HCT116 (cell line): ENCODE results near the gene KLK13. TPM values are rescaled to one million over a fixed set of nuclear protein-coding genes. Genes with fewer than 3 reads are reported as not detected.

Source experiments
- ATAC-seq: fragments of 200-7000 bp; cut with Tn5 transposase; 2 replicates; pipeline ENCODE4 v1.9.1; 2020; ENCODE audit warnings: mild to moderate bottlenecking, moderate library complexity
- BruUV-seq: library from RNA; stranded (reverse); fragments of 400-500 nt; replicated peaks from 2 replicates; lab custom pipeline; 2021; lab: Mats Ljungman, UMichigan
- CTCF ChIA-PET: fragments of 300-600 bp; sonication (Branson Sonifier 250); formaldehyde crosslinking; loops from one replicate; lab custom pipeline; 2021; ENCODE audit warnings: antibody characterized with exemption; lab: Charles Lee
- POLR2A ChIA-PET: fragments of 300-600, 350-600 bp; sonication (Branson Sonifier 250); formaldehyde crosslinking; loops from one replicate; lab custom pipeline; 2021; ENCODE audit warnings: antibody characterized with exemption; lab: Charles Lee
- RAD21 ChIA-PET, 2 experiments: fragments of 300-600 bp; sonication (Branson Sonifier 250); formaldehyde crosslinking; loops; one replicate each; lab custom pipeline; 2023; ENCODE audit warnings: low total read pairs in 2 of 2; ENCODE audit not compliant: uncharacterized antibody in 2 of 2, unreplicated experiment in 2 of 2, low non-redundant PET in 1 of 2; lab: Charles Lee
- DNase-seq: peaks from one replicate; pipeline ENCODE4 v3.0.0-alpha.2; 2010; ENCODE audit warnings: low read depth, low spot score
- H2AFZ ChIP-seq: fragments of 200-600 bp; shearing (Covaris generic), sonication (generic); 2 replicates; pipeline ENCODE4 v1.6.1; 2017; ENCODE audit warnings: low read depth, mixed run types, mixed read lengths, antibody characterized with exemption, low read length; ENCODE audit not compliant: poor library complexity, severe bottlenecking
- H3K27ac ChIP-seq: 2 replicates; pipeline ENCODE4 v1.5.1; 2012; ENCODE audit warnings: low read depth, low read length
- H3K27me3 ChIP-seq: fragments of 200-600 bp; sonication (generic); 2 replicates; pipeline ENCODE4 v1.6.1; 2016; ENCODE audit warnings: mixed run types, low read length, mixed read lengths; ENCODE audit not compliant: insufficient read depth
- H3K36me3 ChIP-seq, 2 experiments: fragments of 200-500 bp in 1 of 2; fragments of 200-600 bp in 1 of 2; sonication (Bioruptor generic) in 1 of 2; sonication (generic) in 1 of 2; 2 replicates each; pipeline versions ENCODE4 v1.5.1 to v1.6.1; 2014 to 2016; ENCODE audit warnings: low read length in 2 of 2, inconsistent platforms in 1 of 2, mixed read lengths in 1 of 2, mixed run types in 1 of 2; ENCODE audit not compliant: insufficient read depth in 2 of 2, control insufficient read depth in 1 of 2
- H3K4me1 ChIP-seq, 2 experiments: fragments of 200-600 bp in 1 of 2; sonication (generic) in 1 of 2; 2 replicates each; pipeline versions ENCODE4 v1.5.1 to v1.6.1; 2012 to 2017; ENCODE audit warnings: low read length in 2 of 2, inconsistent platforms in 1 of 2, mild to moderate bottlenecking in 1 of 2, mixed read lengths in 1 of 2, mixed run types in 1 of 2, moderate library complexity in 1 of 2; ENCODE audit not compliant: insufficient read depth in 2 of 2, control insufficient read depth in 1 of 2
- H3K4me2 ChIP-seq: fragments of 200-600 bp; sonication (generic); 2 replicates; pipeline ENCODE4 v1.6.1; 2017; ENCODE audit warnings: mixed run types, low read length, mixed read lengths
- H3K4me3 ChIP-seq, 2 experiments: fragments of 200-600 bp in 1 of 2; sonication (generic) in 1 of 2; replicated peaks in 1 of 2; 2 replicates each; pipeline ENCODE4 v1.5.1; 2011 to 2016; ENCODE audit warnings: low read length in 2 of 2, control low read depth in 1 of 2, low read depth in 1 of 2, mild to moderate bottlenecking in 1 of 2, mixed read lengths in 1 of 2, mixed run types in 1 of 2
- H3K79me2 ChIP-seq: fragments of 200-600 bp; sonication (generic); 2 replicates; pipeline ENCODE4 v1.6.1; 2017; ENCODE audit warnings: mild to moderate bottlenecking, mixed run types, low read length, moderate library complexity, mixed read lengths; ENCODE audit not compliant: insufficient read depth
- H3K9ac ChIP-seq: fragments of 200-600 bp; sonication (generic); 2 replicates; pipeline ENCODE4 v1.6.1; 2016; ENCODE audit warnings: low read length, mixed read lengths
- H3K9me2 ChIP-seq: fragments of 200-600 bp; sonication (generic), shearing (Covaris generic); 2 replicates; pipeline ENCODE4 v1.6.1; 2017; ENCODE audit warnings: mixed run types, mild to moderate bottlenecking, moderate library complexity; ENCODE audit not compliant: insufficient read depth
- H3K9me3 ChIP-seq, 2 experiments: fragments of 200-500 bp in 1 of 2; fragments of 200-600 bp in 1 of 2; sonication (Bioruptor generic) in 1 of 2; sonication (generic) in 1 of 2; 2 replicates each; pipeline ENCODE4 v1.6.1; 2014 to 2017; ENCODE audit warnings: low read length in 2 of 2, mixed read lengths in 2 of 2, inconsistent platforms in 1 of 2, low read depth in 1 of 2, mild to moderate bottlenecking in 1 of 2, mixed run types in 1 of 2, moderate library complexity in 1 of 2; ENCODE audit not compliant: control insufficient read depth in 1 of 2, insufficient read depth in 1 of 2
- H4K20me1 ChIP-seq: fragments of 200-600 bp; sonication (generic), shearing (Covaris generic); 2 replicates; pipeline ENCODE4 v1.6.1; 2017; ENCODE audit warnings: mixed run types, mild to moderate bottlenecking, moderate library complexity; ENCODE audit not compliant: insufficient read depth
- CBX3 ChIP-seq: IDR thresholded peaks from 2 replicates; pipeline ENCODE4 v1.6.1; 2012; ENCODE audit warnings: low read depth
- EGR1 ChIP-seq: IDR thresholded peaks from 2 replicates; pipeline ENCODE4 v1.6.1; 2012; ENCODE audit warnings: low read depth
- EZH2 ChIP-seq: fragments of 200-600 bp; sonication (generic); IDR thresholded peaks from 2 replicates; pipeline ENCODE4 v1.6.1; 2017; ENCODE audit warnings: antibody characterized with exemption, mixed run types
- EZH2phosphoT487 ChIP-seq: fragments of 200-600 bp; IDR thresholded peaks from 2 replicates; pipeline ENCODE4 v1.6.1; 2018; ENCODE audit warnings: antibody characterized with exemption, borderline replicate concordance
- FOSL1 ChIP-seq: IDR thresholded peaks from 2 replicates; pipeline ENCODE4 v1.6.1; 2012; ENCODE audit warnings: low read depth
- POLR2A ChIP-seq: IDR thresholded peaks from 2 replicates; pipeline ENCODE4 v1.7.0; 2011; ENCODE audit warnings: borderline replicate concordance; ENCODE audit not compliant: insufficient read depth, insufficient read length; ENCODE audit errors: extremely low read depth
- RAD21 ChIP-seq: IDR thresholded peaks from 2 replicates; pipeline ENCODE4 v1.6.1; 2012; ENCODE audit warnings: low read depth, mild to moderate bottlenecking
- SP1 ChIP-seq: IDR thresholded peaks from 2 replicates; pipeline ENCODE4 v1.6.1; 2012; ENCODE audit warnings: low read depth
- SRF ChIP-seq: IDR thresholded peaks from 2 replicates; pipeline ENCODE4 v1.6.1; 2012; ENCODE audit warnings: low read depth
- TCF7L2 ChIP-seq: IDR thresholded peaks from 2 replicates; pipeline ENCODE4 v1.7.0; 2011; ENCODE audit warnings: borderline replicate concordance, inconsistent platforms; ENCODE audit not compliant: insufficient read depth, insufficient read length; ENCODE audit errors: extremely low read depth
- ZBTB33 ChIP-seq: IDR thresholded peaks from 2 replicates; pipeline ENCODE4 v1.6.1; 2011; ENCODE audit warnings: mild to moderate bottlenecking, low read length, moderate library complexity; ENCODE audit not compliant: insufficient replicate concordance; ENCODE audit errors: extremely low read depth
- ZNF274 ChIP-seq: fragments of 200-500 bp; sonication (Bioruptor generic); IDR thresholded peaks from 2 replicates; pipeline ENCODE4 v1.6.1; 2014; ENCODE audit warnings: mild to moderate bottlenecking, low read depth, low read length, inconsistent platforms
- intact Hi-C: fragments of 100-400 bp; cut with micrococcal nuclease; formaldehyde crosslinking; loops from 2 replicates; pipeline ENCODE4 v1.10.0; 2022
- total RNA-seq: library from RNA; stranded (reverse); gene quantifications from one replicate; pipeline ENCODE4 v1.2.1, GENCODE V29; 2021; ENCODE audit not compliant: unreplicated experiment
- TF ChIP-seq, protein P1 (sequence below): IDR thresholded peaks from 2 replicates; pipeline ENCODE4 v1.6.1; 2012; ENCODE audit warnings: low read depth
- TF ChIP-seq, protein P2 (sequence below), 3 experiments: fragments of 200-600 bp in 1 of 3; sonication (generic) in 1 of 3; IDR thresholded peaks in 2 of 3; conservative IDR thresholded peaks in 1 of 3; 2 replicates each; pipeline ENCODE4 v1.5.1; 2012 to 2017; ENCODE audit warnings: low read depth in 2 of 3, low read length in 2 of 3, antibody characterized with exemption in 1 of 3, borderline replicate concordance in 1 of 3, control low read depth in 1 of 3, mild to moderate bottlenecking in 1 of 3, mixed read lengths in 1 of 3, mixed run types in 1 of 3, moderate library complexity in 1 of 3; ENCODE audit not compliant: insufficient read depth in 1 of 3
- TF ChIP-seq, protein P3 (sequence below): IDR thresholded peaks from 2 replicates; pipeline ENCODE4 v1.6.1; 2012

KLK13 gene
- total RNA-seq, 1 experiment from 2014 or later = 3.2 TPM

- TF ChIP-seq, protein P1, sequence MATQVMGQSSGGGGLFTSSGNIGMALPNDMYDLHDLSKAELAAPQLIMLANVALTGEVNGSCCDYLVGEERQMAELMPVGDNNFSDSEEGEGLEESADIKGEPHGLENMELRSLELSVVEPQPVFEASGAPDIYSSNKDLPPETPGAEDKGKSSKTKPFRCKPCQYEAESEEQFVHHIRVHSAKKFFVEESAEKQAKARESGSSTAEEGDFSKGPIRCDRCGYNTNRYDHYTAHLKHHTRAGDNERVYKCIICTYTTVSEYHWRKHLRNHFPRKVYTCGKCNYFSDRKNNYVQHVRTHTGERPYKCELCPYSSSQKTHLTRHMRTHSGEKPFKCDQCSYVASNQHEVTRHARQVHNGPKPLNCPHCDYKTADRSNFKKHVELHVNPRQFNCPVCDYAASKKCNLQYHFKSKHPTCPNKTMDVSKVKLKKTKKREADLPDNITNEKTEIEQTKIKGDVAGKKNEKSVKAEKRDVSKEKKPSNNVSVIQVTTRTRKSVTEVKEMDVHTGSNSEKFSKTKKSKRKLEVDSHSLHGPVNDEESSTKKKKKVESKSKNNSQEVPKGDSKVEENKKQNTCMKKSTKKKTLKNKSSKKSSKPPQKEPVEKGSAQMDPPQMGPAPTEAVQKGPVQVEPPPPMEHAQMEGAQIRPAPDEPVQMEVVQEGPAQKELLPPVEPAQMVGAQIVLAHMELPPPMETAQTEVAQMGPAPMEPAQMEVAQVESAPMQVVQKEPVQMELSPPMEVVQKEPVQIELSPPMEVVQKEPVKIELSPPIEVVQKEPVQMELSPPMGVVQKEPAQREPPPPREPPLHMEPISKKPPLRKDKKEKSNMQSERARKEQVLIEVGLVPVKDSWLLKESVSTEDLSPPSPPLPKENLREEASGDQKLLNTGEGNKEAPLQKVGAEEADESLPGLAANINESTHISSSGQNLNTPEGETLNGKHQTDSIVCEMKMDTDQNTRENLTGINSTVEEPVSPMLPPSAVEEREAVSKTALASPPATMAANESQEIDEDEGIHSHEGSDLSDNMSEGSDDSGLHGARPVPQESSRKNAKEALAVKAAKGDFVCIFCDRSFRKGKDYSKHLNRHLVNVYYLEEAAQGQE = no peak
- no peak for TF ChIP-seq RAD21
Observed at GRCh38 chr19:51103926-51104341, 39.0 kb upstream of the KLK13 start (continued).

DNA sequence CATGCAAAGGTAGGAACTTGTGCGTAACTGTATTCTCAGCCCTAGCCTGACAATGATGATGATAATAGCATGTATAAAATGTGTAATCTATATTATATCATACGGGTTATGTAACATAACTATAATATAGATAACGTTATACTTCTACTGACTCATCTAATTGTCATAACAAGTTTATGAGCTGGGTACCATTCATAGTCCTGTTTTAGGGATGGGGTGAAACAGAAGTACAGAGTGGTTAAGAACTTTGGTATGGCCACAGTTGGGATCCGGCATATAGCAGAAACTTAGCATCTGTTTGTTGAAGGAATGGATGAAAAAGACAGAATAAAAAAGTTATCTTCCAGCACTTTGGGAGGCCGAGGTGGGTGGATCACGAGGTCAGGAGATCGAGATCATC, 38.1 kb upstream of the KLK13 start:
- Histone ChIP-seq H3K4me2 (no peak overlapping the region), H3K9ac (no peak overlapping the region), H3K4me1 (peaks cover 6 to 9% of the 10 kb centered on the region in 2 experiments; a peak in 3 of 4 replicates), H3K4me3 (no peak overlapping the region), H3K9me3 (no peaks in the 10 kb centered on the region), H3K9me2 (no peaks in the 10 kb centered on the region), H3K27me3 (no peaks in the 10 kb centered on the region), H3K79me2 (peaks cover 43% of the 10 kb centered on the region), H2AFZ (no peak overlapping the region), H3K27ac (no peak overlapping the region), H3K36me3 (peaks cover 6 to 18% of the 10 kb centered on the region in 2 experiments; a peak in 3 of 4 replicates), H4K20me1 (no peaks in the 10 kb centered on the region)
- intact Hi-C loops = no loop called here
- TF ChIP-seq SP1 = no peak
- no peak for TF ChIP-seq ZNF274
- no peak for TF ChIP-seq FOSL1
- TF ChIP-seq EGR1 = no peak
- no peak for TF ChIP-seq SRF
- no peak for TF ChIP-seq CBX3
- TF ChIP-seq, protein P2, sequence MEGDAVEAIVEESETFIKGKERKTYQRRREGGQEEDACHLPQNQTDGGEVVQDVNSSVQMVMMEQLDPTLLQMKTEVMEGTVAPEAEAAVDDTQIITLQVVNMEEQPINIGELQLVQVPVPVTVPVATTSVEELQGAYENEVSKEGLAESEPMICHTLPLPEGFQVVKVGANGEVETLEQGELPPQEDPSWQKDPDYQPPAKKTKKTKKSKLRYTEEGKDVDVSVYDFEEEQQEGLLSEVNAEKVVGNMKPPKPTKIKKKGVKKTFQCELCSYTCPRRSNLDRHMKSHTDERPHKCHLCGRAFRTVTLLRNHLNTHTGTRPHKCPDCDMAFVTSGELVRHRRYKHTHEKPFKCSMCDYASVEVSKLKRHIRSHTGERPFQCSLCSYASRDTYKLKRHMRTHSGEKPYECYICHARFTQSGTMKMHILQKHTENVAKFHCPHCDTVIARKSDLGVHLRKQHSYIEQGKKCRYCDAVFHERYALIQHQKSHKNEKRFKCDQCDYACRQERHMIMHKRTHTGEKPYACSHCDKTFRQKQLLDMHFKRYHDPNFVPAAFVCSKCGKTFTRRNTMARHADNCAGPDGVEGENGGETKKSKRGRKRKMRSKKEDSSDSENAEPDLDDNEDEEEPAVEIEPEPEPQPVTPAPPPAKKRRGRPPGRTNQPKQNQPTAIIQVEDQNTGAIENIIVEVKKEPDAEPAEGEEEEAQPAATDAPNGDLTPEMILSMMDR (IDR thresholded peaks at IDR 0.05 in 2 of 3, conservative IDR thresholded peaks at IDR 0.05 in 1 of 3; ENCODE audit: borderline replicate concordance in 1 of 3, insufficient read depth in 1 of 3, low read depth in 2 of 3, low read length in 2 of 3) = no peak
- TF ChIP-seq POLR2A = no peak
- no peak for TF ChIP-seq EZH2phosphoT487
- TF ChIP-seq EZH2 = no peak
- TF ChIP-seq ZBTB33 = no peak
- TF ChIP-seq, protein P3, sequence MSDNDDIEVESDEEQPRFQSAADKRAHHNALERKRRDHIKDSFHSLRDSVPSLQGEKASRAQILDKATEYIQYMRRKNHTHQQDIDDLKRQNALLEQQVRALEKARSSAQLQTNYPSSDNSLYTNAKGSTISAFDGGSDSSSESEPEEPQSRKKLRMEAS = no peak
- TF ChIP-seq TCF7L2 = no peak
- POLR2A ChIA-PET = no interaction called here
- ATAC-seq (no peak), DNase-seq (no peak)
- RAD21 ChIA-PET = no interaction called here
- CTCF ChIA-PET = no interaction called here
- BruUV-seq = no TSS peak
